Activated T-helper 1 cell treated with anti-CD3 and anti-CD28 coated beads, Interleukin-12 subunit alpha, Interleukin-12 subunit beta, Interleukin-2, Interleukin-4 antibody, amounts not matched to agents 30 ng/mL and 10 ng/mL and 1 ng/mL, durations not matched to agents 14 hours and 24 hours and 36 hours (primary cell): Measurements from ENCODE around the gene PARP6. TPM values are rescaled to one million over a fixed set of nuclear protein-coding genes. Genes with fewer than 3 reads are reported as not detected.

Experiments
- DNase-seq: peaks from one replicate; pipeline ENCODE4 v3.0.0; 2021; ENCODE audit warnings: low spot score
- H3K27ac Mint-ChIP-seq: one replicate; pipeline ENCODE4 v1.8.0; 2021; ENCODE audit warnings: mild to moderate bottlenecking, mixed read lengths
- H3K27me3 Mint-ChIP-seq: one replicate; pipeline ENCODE4 v1.8.0; 2022; ENCODE audit warnings: mild to moderate bottlenecking, moderate library complexity, mixed read lengths; ENCODE audit not compliant: insufficient read depth
- H3K36me3 Mint-ChIP-seq: one replicate; pipeline ENCODE4 v1.8.0; 2021; ENCODE audit warnings: low read depth, mixed read lengths
- H3K4me1 Mint-ChIP-seq: one replicate; pipeline ENCODE4 v1.8.0; 2021; ENCODE audit warnings: low read depth, mixed read lengths
- H3K4me3 Mint-ChIP-seq: one replicate; pipeline ENCODE4 v1.8.0; 2021; ENCODE audit warnings: mild to moderate bottlenecking, moderate library complexity, mixed read lengths
- H3K9me3 Mint-ChIP-seq: one replicate; pipeline ENCODE4 v1.8.0; 2021; ENCODE audit warnings: mixed read lengths
- intact Hi-C: fragments of 100-400 bp; cut with micrococcal nuclease; formaldehyde crosslinking; loops from one replicate; pipeline ENCODE4 v1.15.1; 2024
- total RNA-seq: library from RNA; stranded (reverse); gene quantifications from 2 replicates; pipeline ENCODE4 v1.2.3, GENCODE V29; 2022

The PARP6 gene, protein sequence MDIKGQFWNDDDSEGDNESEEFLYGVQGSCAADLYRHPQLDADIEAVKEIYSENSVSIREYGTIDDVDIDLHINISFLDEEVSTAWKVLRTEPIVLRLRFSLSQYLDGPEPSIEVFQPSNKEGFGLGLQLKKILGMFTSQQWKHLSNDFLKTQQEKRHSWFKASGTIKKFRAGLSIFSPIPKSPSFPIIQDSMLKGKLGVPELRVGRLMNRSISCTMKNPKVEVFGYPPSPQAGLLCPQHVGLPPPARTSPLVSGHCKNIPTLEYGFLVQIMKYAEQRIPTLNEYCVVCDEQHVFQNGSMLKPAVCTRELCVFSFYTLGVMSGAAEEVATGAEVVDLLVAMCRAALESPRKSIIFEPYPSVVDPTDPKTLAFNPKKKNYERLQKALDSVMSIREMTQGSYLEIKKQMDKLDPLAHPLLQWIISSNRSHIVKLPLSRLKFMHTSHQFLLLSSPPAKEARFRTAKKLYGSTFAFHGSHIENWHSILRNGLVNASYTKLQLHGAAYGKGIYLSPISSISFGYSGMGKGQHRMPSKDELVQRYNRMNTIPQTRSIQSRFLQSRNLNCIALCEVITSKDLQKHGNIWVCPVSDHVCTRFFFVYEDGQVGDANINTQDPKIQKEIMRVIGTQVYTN
- 79.3 and 87.1 TPM in 2 replicates for total RNA-seq

DNA sequence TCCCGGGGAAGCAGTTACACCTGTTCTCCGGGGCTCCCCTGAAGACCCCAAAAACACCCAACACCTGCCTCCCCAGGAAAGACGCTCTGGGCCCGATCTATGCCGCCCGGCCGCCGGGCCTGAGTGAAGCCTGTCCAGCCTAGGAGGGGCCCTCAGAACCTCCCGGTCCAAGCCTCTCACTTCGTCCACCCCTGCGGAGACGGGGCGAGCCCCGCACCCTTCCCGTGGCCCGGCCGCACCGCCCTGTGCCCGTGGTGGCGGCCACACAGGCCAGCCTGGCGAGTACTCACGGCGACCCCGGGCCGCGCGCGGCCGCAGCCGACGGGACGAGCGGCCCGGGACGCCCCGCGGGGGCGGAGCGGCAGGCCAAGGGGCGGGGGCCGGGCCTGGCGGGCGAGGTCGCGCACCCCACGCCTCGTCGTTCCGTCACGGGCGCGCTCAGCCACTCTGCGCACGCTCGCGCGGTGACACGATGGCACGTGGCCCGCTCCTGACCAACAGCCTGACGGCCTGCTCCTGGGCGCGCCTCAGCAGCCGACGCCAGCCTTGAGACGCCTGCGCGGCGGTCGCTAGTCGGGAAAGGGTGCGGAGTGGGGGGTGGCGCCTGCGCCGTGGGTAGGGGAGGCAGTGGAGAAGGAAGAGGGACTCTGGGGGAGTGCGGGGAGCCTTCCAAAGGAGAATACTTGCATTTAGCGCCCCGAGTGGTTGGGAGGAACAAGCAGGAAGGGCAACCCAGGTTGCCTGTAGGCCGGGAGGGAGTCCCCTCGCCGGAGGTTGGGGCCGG, at the start of gene PARP6:
PARP6 (minus strand) TSS at position 342 of the 784 bp plus-strand sequence. CDS start 5,077 bp downstream, outside the sequence.
- H3K9me3 Mint-ChIP-seq = no peaks in the 10 kb centered on the region
- peak; percentile 99 for DNase-seq
- H3K4me1 Mint-ChIP-seq = peaks cover 43% of the 10 kb centered on the region
- peak within 1 kb of the TSS; percentile 95 for H3K4me3 Mint-ChIP-seq
- intact Hi-C loops = loop anchor here (1.0 to 5.0 kb wide), 9 partner anchors 8 to 510 kb away; partner anchors contain the start of genes ADPGK, ARIH1, CELF6 and HEXA
- peak within 1 kb of the TSS; percentile 90 for H3K27ac Mint-ChIP-seq
- peaks cover 3% of the 10 kb centered on the region for H3K27me3 Mint-ChIP-seq
- H3K36me3 Mint-ChIP-seq = peaks cover 11% of the 10 kb centered on the region

GRCh38 chr15:72319985-72320671, 47.8 kb upstream of the PARP6 start, which contains the start of gene CELF6:
TSS of gene CELF6 (minus strand) at chr15:72320157. CDS start at chr15:72319874, 283 bp downstream.
- peak; percentile 73 for DNase-seq
- Mint-ChIP-seq H3K27ac (peak within 1 kb of the TSS; percentile 60), H3K4me1 (peaks cover 19% of the 10 kb centered on the region), H3K36me3 (peaks cover 5% of the 10 kb centered on the region), H3K9me3 (peaks cover 3% of the 10 kb centered on the region), H3K27me3 (peaks cover 21% of the 10 kb centered on the region), H3K4me3 (peak within 1 kb of the TSS; percentile 84)
- intact Hi-C loops = loop anchor here (1.0 to 10.0 kb wide), 5 partner anchors 47 to 355 kb away; partner anchors contain the start of genes MYO9A, PARP6 and SENP8

DNA sequence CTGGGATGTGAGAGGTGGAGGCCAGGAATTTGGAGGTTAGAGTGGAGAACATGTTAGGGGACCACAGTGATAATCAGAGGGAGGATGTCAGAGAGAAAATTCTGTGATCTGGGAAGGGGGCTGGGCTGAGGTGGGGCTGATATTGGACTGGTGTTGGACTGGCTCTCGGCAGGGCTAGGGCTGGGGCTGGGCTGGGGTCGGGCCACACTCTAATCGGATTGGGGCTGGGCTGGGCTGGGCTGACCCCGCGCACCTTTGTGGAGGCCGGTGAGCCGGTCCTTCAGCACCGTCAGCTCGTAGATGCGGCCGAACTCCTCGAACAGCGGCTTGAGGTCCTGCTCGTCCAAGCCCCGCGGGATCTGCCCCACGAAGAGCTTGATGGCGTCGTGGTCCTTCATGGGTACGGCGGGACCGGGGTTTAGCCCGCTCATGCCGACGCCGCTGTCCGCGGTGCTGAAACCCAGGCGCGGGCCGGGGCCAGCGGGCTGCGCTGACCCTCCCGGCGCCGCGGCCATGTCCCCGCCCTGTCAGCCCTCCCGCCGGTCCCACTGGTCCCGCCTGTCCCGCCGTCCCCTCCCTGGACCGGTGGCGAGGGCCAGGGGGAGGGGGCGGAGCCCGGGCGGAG, 47.1 kb upstream of the PARP6 start:
- peak overlapping the region; percentile 82 for H3K4me3 Mint-ChIP-seq
- peak; percentile 39 for DNase-seq
- H3K9me3 Mint-ChIP-seq = peaks cover 3% of the 10 kb centered on the region
- intact Hi-C loops = loop anchor here (10.0 kb wide), 1 partner anchor 355 kb away; no protein-coding TSS in a partner anchor
- peak overlapping the region; percentile 60 for H3K27ac Mint-ChIP-seq
- H3K4me1 Mint-ChIP-seq = peaks cover 19% of the 10 kb centered on the region
- peaks cover 5% of the 10 kb centered on the region for H3K36me3 Mint-ChIP-seq
- peaks cover 21% of the 10 kb centered on the region for H3K27me3 Mint-ChIP-seq

- peak overlapping the region; percentile 82 for H3K4me3 Mint-ChIP-seq
- peaks cover 19% of the 10 kb centered on the region for H3K4me1 Mint-ChIP-seq
- DNase-seq = no peak
- no peak overlapping the region for H3K27ac Mint-ChIP-seq
- peaks cover 3% of the 10 kb centered on the region for H3K36me3 Mint-ChIP-seq
- H3K27me3 Mint-ChIP-seq = peaks cover 21% of the 10 kb centered on the region
- intact Hi-C loops = loop anchor here (10.0 kb wide), 1 partner anchor 356 kb away; no protein-coding TSS in a partner anchor
- H3K9me3 Mint-ChIP-seq = no peaks in the 10 kb centered on the region
Measured at GRCh38 chr15:72318408-72318942, 46.1 kb upstream of the PARP6 start.

DNA sequence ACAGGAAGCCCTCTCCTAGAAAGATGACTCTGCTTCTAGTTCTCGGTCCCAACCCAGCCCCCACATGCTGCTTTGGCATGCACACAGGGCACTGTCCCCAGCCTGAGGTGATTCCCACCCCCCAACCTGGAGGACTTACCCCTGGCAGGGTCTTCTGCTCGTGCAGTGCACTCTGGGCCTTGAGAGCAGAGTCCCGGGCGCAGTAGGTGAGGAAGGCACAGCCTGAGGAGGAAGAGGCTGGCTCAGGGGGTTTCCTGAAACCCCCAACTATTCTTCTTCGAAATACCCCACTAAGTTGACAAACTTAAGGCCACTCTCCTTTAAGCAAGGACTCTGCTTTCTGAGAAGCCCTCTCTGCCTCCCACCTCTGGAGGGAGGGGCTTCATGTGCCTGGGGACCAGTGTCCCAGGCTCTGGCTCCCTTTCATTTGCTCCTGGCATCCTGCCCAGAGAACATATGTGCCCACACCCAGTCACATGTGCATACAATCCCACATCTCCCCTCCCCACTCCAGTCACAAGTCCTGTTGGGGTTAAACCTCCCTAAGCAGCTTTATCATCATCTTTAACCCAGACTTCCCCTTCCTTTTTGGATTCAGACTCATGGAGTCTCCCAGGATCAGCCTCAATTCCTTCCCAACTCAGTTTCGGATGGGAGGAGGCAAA, 43.5 kb upstream of the PARP6 start:
- H3K9me3 Mint-ChIP-seq = no peaks in the 10 kb centered on the region
- DNase-seq = no peak
- H3K4me1 Mint-ChIP-seq = peaks cover 17% of the 10 kb centered on the region
- H3K27me3 Mint-ChIP-seq = peaks cover 19% of the 10 kb centered on the region
- intact Hi-C loops = loop anchor here (10.0 kb wide), 1 partner anchor 359 kb away; no protein-coding TSS in a partner anchor
- no peak overlapping the region for H3K4me3 Mint-ChIP-seq
- no peak overlapping the region for H3K27ac Mint-ChIP-seq
- peaks cover 3% of the 10 kb centered on the region for H3K36me3 Mint-ChIP-seq

- H3K4me1 Mint-ChIP-seq = peaks cover 6% of the 10 kb centered on the region
- no peaks in the 10 kb centered on the region for H3K36me3 Mint-ChIP-seq
- peaks cover 11% of the 10 kb centered on the region for H3K27me3 Mint-ChIP-seq
- no peaks in the 10 kb centered on the region for H3K9me3 Mint-ChIP-seq
- no peak overlapping the region for H3K27ac Mint-ChIP-seq
- no peak overlapping the region for H3K4me3 Mint-ChIP-seq
- intact Hi-C loops = loop anchor here (2.0 to 10.0 kb wide), 3 partner anchors 63 to 361 kb away; partner anchors contain the start of gene HEXA
- DNase-seq = no peak
Measured at GRCh38 chr15:72313881-72314280, 41.5 kb upstream of the PARP6 start.

DNA sequence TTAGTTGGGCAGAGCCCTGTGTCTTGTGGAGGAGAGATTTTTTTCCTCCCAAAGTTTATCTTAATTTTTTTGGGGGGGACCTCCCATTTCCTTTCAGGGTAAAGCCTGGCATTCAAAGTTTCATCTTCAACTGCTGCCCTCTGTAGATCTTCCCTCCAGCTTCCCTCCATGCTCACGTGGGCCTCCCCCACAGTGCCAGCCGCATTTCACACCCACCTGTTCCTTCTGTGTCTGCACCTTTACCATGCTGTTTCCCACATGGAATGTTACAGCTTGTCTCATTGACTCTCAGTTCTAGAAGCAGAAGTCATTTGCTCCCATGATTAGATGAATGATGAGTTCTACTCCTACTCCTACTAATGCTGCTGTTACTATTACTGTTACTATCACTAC, 41.1 kb upstream of the PARP6 start:
- Mint-ChIP-seq H3K27ac (no peak overlapping the region), H3K4me3 (no peak overlapping the region), H3K27me3 (peaks cover 7% of the 10 kb centered on the region), H3K9me3 (no peaks in the 10 kb centered on the region), H3K36me3 (no peaks in the 10 kb centered on the region), H3K4me1 (peaks cover 1% of the 10 kb centered on the region)
- intact Hi-C loops = loop anchor here (2.0 to 10.0 kb wide), 3 partner anchors 64 to 361 kb away; partner anchors contain the start of gene HEXA
- no peak for DNase-seq

DNA sequence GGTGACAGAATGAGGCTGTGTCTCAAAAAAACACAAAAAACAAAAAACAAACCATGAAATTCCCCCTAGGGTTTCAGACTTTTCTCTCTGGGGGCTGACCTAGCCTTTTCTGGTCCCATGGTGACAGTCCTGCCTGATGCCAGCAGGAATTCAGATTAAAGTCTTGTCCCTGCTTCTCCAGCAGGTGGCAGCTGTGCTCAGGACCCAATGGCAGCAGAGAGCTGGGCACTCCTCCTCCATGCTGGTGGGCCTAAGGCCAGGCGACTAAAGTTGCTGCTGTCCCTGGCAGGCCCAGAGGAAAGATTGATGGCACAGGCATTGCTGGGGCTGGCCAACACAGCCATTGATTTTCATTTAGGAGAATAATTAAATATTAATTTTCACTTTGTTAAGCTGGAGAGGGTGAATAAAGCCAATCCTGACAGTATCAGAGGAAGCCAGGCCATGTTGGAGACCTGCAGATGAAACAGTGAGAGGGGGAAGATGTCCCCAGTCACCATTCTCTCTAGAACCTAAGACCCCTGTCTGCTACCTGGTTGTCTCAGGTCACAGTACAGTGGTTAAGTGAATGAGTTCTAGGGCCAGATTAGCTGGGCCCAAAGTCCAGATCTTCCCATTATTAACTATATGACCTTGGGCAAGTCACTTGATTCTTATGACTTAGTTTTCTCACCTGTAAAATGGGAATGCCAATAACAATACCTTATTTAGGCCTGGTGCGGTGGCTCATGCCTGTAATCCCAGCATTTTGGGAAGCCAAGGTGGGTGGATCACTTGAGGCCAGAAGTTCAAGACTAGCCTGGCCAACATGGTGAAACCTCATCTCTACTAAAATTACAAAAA, 40.5 kb upstream of the PARP6 start:
- no peaks in the 10 kb centered on the region for H3K4me1 Mint-ChIP-seq
- no peaks in the 10 kb centered on the region for H3K36me3 Mint-ChIP-seq
- H3K27me3 Mint-ChIP-seq = peaks cover 6% of the 10 kb centered on the region
- intact Hi-C loops = loop anchor here (2.0 to 10.0 kb wide), 3 partner anchors 64 to 362 kb away; partner anchors contain the start of gene HEXA
- no peaks in the 10 kb centered on the region for H3K9me3 Mint-ChIP-seq
- H3K4me3 Mint-ChIP-seq = no peak overlapping the region
- no peak overlapping the region for H3K27ac Mint-ChIP-seq
- DNase-seq = peak; percentile 46

DNA sequence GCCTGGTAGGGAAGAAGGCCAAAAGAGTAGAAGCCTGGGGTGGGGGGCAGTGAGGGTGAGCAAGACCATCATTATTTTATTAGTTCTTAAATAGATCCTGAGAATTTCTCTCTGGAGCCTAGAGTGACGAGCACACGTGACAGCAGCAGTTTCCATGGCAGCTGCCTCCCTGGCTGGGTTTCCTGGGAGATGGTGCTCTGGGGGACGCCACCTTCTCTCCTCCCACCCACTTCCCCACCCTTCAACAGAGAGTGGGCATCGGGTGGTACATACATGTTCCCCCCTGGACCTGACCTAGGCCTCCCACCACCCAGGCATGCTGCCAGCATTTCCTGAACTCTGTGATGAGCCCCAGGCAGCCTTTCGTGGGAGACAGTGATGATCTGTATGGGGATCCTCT, 34.7 kb upstream of the PARP6 start:
- Mint-ChIP-seq H3K4me3 (no peak overlapping the region), H3K36me3 (no peaks in the 10 kb centered on the region), H3K4me1 (no peaks in the 10 kb centered on the region), H3K9me3 (no peaks in the 10 kb centered on the region), H3K27ac (no peak overlapping the region), H3K27me3 (peaks cover 1% of the 10 kb centered on the region)
- intact Hi-C loops = no loop called here
- DNase-seq = no peak

- H3K9me3 Mint-ChIP-seq = no peaks in the 10 kb centered on the region
- H3K36me3 Mint-ChIP-seq = no peaks in the 10 kb centered on the region
- no peak overlapping the region for H3K27ac Mint-ChIP-seq
- no peak overlapping the region for H3K4me3 Mint-ChIP-seq
- H3K27me3 Mint-ChIP-seq = peaks cover 4% of the 10 kb centered on the region
- DNase-seq = peak; percentile 55
- no peaks in the 10 kb centered on the region for H3K4me1 Mint-ChIP-seq
- intact Hi-C loops = no loop called here
Measured at GRCh38 chr15:72306211-72306785, 33.9 kb upstream of the PARP6 start.
